ENCODE data around the gene YWHAE.

GRCh38 chr17:1367351-1367745, 32.7 kb downstream of the YWHAE start:
- no peak for TF ChIP-seq CTCF (IDR thresholded peaks at IDR 0.05; ENCODE audit: insufficient read depth, low read length, poor library complexity, severe bottlenecking)
- TF ChIP-seq EZH2phosphoT487 (conservative IDR thresholded peaks at IDR 0.05; ENCODE audit: low read length), result no peak
